ENCODE results near the gene PLXNC1.

GRCh38 chr12:94112121-94112520 is 36.3 kb upstream of the PLXNC1 start:
- no peak for TF ChIP-seq EZH2 (IDR thresholded peaks at IDR 0.05; ENCODE audit: borderline replicate concordance, low read depth, low read length, poor library complexity, severe bottlenecking)
- TF ChIP-seq, protein P1, sequence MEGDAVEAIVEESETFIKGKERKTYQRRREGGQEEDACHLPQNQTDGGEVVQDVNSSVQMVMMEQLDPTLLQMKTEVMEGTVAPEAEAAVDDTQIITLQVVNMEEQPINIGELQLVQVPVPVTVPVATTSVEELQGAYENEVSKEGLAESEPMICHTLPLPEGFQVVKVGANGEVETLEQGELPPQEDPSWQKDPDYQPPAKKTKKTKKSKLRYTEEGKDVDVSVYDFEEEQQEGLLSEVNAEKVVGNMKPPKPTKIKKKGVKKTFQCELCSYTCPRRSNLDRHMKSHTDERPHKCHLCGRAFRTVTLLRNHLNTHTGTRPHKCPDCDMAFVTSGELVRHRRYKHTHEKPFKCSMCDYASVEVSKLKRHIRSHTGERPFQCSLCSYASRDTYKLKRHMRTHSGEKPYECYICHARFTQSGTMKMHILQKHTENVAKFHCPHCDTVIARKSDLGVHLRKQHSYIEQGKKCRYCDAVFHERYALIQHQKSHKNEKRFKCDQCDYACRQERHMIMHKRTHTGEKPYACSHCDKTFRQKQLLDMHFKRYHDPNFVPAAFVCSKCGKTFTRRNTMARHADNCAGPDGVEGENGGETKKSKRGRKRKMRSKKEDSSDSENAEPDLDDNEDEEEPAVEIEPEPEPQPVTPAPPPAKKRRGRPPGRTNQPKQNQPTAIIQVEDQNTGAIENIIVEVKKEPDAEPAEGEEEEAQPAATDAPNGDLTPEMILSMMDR (conservative IDR thresholded peaks at IDR 0.05; ENCODE audit: low read depth, low read length): no peak
